K562 (cell line): ENCODE data around the gene CALHM3. TPM values are rescaled to one million over a fixed set of nuclear protein-coding genes. Genes with fewer than 3 reads are reported as not detected.

Experiments used
- ADNP ChIP-seq: fragments of 200-800 bp; sonication (Bioruptor generic); IDR thresholded peaks from 2 replicates; pipeline ENCODE4 v1.6.1; 2016; ENCODE audit warnings: missing genetic modification characterization, missing compliant biosample characterization
- ATF1 ChIP-seq, 2 experiments: fragments of 450-650 bp in 1 of 2; IDR thresholded peaks; 2 replicates each; pipeline ENCODE4 v1.6.1; 2016; ENCODE audit warnings: missing compliant biosample characterization in 1 of 2, missing genetic modification characterization in 1 of 2
- CBFB ChIP-seq: sonication (generic); formaldehyde crosslinking; IDR thresholded peaks from 2 replicates; pipeline ENCODE4 v1.4.0; 2020; ENCODE audit warnings: mild to moderate bottlenecking, missing genetic modification reagents
- CREM ChIP-seq: IDR thresholded peaks from 2 replicates; pipeline ENCODE4 v1.6.1; 2014; ENCODE audit warnings: antibody characterized with exemption, low read depth
- DMBX1 ChIP-seq: fragments of 250-450 bp; sonication (Bioruptor Pico); IDR thresholded peaks from 2 replicates; pipeline ENCODE4 v1.8.0; 2022; ENCODE audit warnings: inconsistent platforms, mild to moderate bottlenecking, moderate library complexity, borderline replicate concordance
- FOXJ2 ChIP-seq: fragments of 200-800 bp; sonication (Bioruptor generic); IDR thresholded peaks from 2 replicates; pipeline ENCODE4 v1.6.1; 2016; ENCODE audit warnings: missing genetic modification characterization, missing compliant biosample characterization
- FUS ChIP-seq: fragments of 200-400 bp; formaldehyde crosslinking; optimal IDR thresholded peaks from 2 replicates; pipeline ENCODE3; 2017; ENCODE audit warnings: low read depth, low read length
- HDAC3 ChIP-seq: fragments of 450-650 bp; IDR thresholded peaks from 2 replicates; pipeline ENCODE4 v1.6.1; 2018; ENCODE audit warnings: borderline replicate concordance, mild to moderate bottlenecking, moderate library complexity; ENCODE audit not compliant: partially characterized antibody
- HDAC8 ChIP-seq: fragments of 450-650 bp; IDR thresholded peaks from 2 replicates; pipeline ENCODE4 v1.6.1; 2016; ENCODE audit warnings: mild to moderate bottlenecking, missing genetic modification characterization, moderate library complexity, missing compliant biosample characterization
- HEY1 ChIP-seq: fragments of 250-450 bp; sonication (Bioruptor Pico); IDR thresholded peaks from 2 replicates; pipeline ENCODE4 v1.5.0; 2020; ENCODE audit warnings: mild to moderate bottlenecking, moderate library complexity, borderline replicate concordance
- HMG20A ChIP-seq: fragments of 450-650 bp; formaldehyde crosslinking; conservative IDR thresholded peaks from 2 replicates; pipeline ENCODE4 v1.4.0; 2020; ENCODE audit warnings: mild to moderate bottlenecking, mixed read lengths
- HNRNPL ChIP-seq: fragments of 200-400 bp; formaldehyde crosslinking; IDR thresholded peaks from 2 replicates; pipeline ENCODE4 v1.6.1; 2017; ENCODE audit warnings: low read depth, mild to moderate bottlenecking, low read length
- HSF4 ChIP-seq: fragments of 250-450 bp; sonication (Bioruptor Pico); IDR thresholded peaks from 2 replicates; pipeline ENCODE4 v2.1.2; 2022; ENCODE audit warnings: mild to moderate bottlenecking, moderate library complexity, borderline replicate concordance
- MEF2A ChIP-seq: IDR thresholded peaks from 2 replicates; pipeline ENCODE4 v1.6.1; 2011; ENCODE audit warnings: low read depth, mild to moderate bottlenecking, low read length, moderate library complexity; ENCODE audit not compliant: control insufficient read depth
- NCOA2 ChIP-seq, 2 experiments: fragments of 450-650 bp; IDR thresholded peaks; 2 replicates each; pipeline ENCODE4 v1.6.1; 2018; ENCODE audit warnings: mild to moderate bottlenecking in 2 of 2, moderate library complexity in 1 of 2; ENCODE audit not compliant: partially characterized antibody in 2 of 2
- NCOA6 ChIP-seq: fragments of 450-650 bp; IDR thresholded peaks from 2 replicates; pipeline ENCODE4 v1.6.1; 2017; ENCODE audit warnings: mild to moderate bottlenecking
- NEUROD1 ChIP-seq: fragments of 150-350 bp; IDR thresholded peaks from 2 replicates; pipeline ENCODE4 v1.6.1; 2014; ENCODE audit warnings: borderline replicate concordance, low read length, low read depth; ENCODE audit not compliant: partially characterized antibody
- SAFB ChIP-seq: fragments of 200-400 bp; formaldehyde crosslinking; IDR thresholded peaks from 2 replicates; pipeline ENCODE4 v1.6.1; 2017; ENCODE audit warnings: low read depth, low read length, borderline replicate concordance
- SPI1 ChIP-seq: IDR thresholded peaks from 2 replicates; pipeline ENCODE4 v1.6.1; 2011; ENCODE audit warnings: low read depth, low read length, control low read depth, borderline replicate concordance
- TARDBP ChIP-seq: fragments of 450-650 bp; IDR thresholded peaks from 2 replicates; pipeline ENCODE4 v1.6.1; 2016
- TEAD2 ChIP-seq: fragments of 450-650 bp; IDR thresholded peaks from 2 replicates; pipeline ENCODE4 v1.6.1; 2016; ENCODE audit warnings: missing genetic modification characterization, control low read depth, missing compliant biosample characterization
- TRIM28 ChIP-seq: fragments of 450-650 bp; IDR thresholded peaks from 2 replicates; pipeline ENCODE4 v1.6.1; 2017
- XRCC3 ChIP-seq: fragments of 450-650 bp; IDR thresholded peaks from 2 replicates; pipeline ENCODE4 v1.6.1; 2017; ENCODE audit warnings: mild to moderate bottlenecking, moderate library complexity
- ZFP36 ChIP-seq: fragments of 150-350 bp; IDR thresholded peaks from 2 replicates; pipeline ENCODE4 v1.6.1; 2018; ENCODE audit warnings: low read length, low read depth; ENCODE audit not compliant: partially characterized antibody
- ZNF518B ChIP-seq: fragments of 250-450 bp; sonication (Bioruptor Pico); IDR thresholded peaks from 2 replicates; pipeline ENCODE4 v1.5.0; 2021; ENCODE audit warnings: mild to moderate bottlenecking, moderate library complexity
- ZNF589 ChIP-seq: fragments of 200-800 bp; sonication (Bioruptor generic); IDR thresholded peaks from 2 replicates; pipeline ENCODE4 v1.6.1; 2016; ENCODE audit warnings: low read depth, missing genetic modification characterization, missing compliant biosample characterization
- ZNF75A ChIP-seq: fragments of 450-650 bp; formaldehyde crosslinking; IDR thresholded peaks from 2 replicates; pipeline ENCODE4 v1.4.0; 2020; ENCODE audit warnings: mild to moderate bottlenecking
- ZNF77 ChIP-seq: fragments of 250-450 bp; sonication (Bioruptor Pico); IDR thresholded peaks from 2 replicates; pipeline ENCODE4 v1.5.0; 2020
- polyA plus RNA-seq, 8 experiments: library from polyadenylated mRNA; depleted of rRNA in 4 of 8; stranded (reverse) in 5 of 8; unstranded in 3 of 8; fragments of >200 nt; fragmentation: Nextera tagmentation in 2 of 8; fragmentation: Illumina TruSeq in 1 of 8; extraction: Ambion mirVana in 2 of 8; extraction: Trizol in 1 of 8; gene quantifications; 2 replicates each; pipeline versions ENCODE4 v1.2.1 to v1.2.3, GENCODE V29; 2011 to 2014; ENCODE audit warnings: inconsistent platforms in 1 of 8, missing spikeins in 1 of 8
- total RNA-seq, 7 experiments: library from RNA; depleted of rRNA in 6 of 7; stranded (reverse); fragments of >200 nt in 6 of 7; fragmentation: Illumina TruSeq in 2 of 7; extraction: Trizol in 2 of 7; gene quantifications; 2 replicates each; pipeline versions ENCODE4 v1.2.1 to v1.2.3, GENCODE V29; 2011 to 2021; ENCODE audit warnings: low replicate concordance in 1 of 7
- TF ChIP-seq, protein P1 (sequence below): sonication (generic); formaldehyde crosslinking; IDR thresholded peaks from 2 replicates; pipeline ENCODE4 v1.9.0; 2022; ENCODE audit warnings: mild to moderate bottlenecking, missing genetic modification reagents

Gene CALHM3
- total and polyA plus RNA-seq, 9 of the 15 experiments (the other 6 are each of a cell fraction or from before 2014, with no cell fraction given) = not detected

- no peak for TF ChIP-seq TARDBP
- TF ChIP-seq ZNF77 (CRISPR knock-in tag) = no peak
- TF ChIP-seq HDAC3 = peak; percentile 82
- TF ChIP-seq HSF4 = no peak
- TF ChIP-seq XRCC3 = no peak
- TF ChIP-seq CREM = peak; percentile 67
- no peak for TF ChIP-seq TEAD2 (tag)
- TF ChIP-seq, protein P1, sequence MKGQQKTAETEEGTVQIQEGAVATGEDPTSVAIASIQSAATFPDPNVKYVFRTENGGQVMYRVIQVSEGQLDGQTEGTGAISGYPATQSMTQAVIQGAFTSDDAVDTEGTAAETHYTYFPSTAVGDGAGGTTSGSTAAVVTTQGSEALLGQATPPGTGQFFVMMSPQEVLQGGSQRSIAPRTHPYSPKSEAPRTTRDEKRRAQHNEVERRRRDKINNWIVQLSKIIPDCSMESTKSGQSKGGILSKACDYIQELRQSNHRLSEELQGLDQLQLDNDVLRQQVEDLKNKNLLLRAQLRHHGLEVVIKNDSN = no peak
- TF ChIP-seq ATF1 (CRISPR knock-in tag; IDR thresholded peaks at IDR 0.05) = no peak
- TF ChIP-seq ATF1 (tag; IDR thresholded peaks at IDR 0.05) = 0 out of 2 replicates have a peak, but pooled peaks have one; percentile 12
- no peak for TF ChIP-seq TRIM28
- TF ChIP-seq HMG20A = no peak
- no peak for TF ChIP-seq DMBX1 (CRISPR knock-in tag)
- no peak for TF ChIP-seq FOXJ2 (tag)
- no peak for TF ChIP-seq ADNP
- TF ChIP-seq ZNF75A (CRISPR knock-in tag) = no peak
- no peak for TF ChIP-seq HEY1 (CRISPR knock-in tag)
- no peak for TF ChIP-seq MEF2A
- TF ChIP-seq CBFB = peak; percentile 80; the same call in 1 of the 2 replicates
- no peak for TF ChIP-seq SAFB
- no peak for TF ChIP-seq NCOA2 (IDR thresholded peaks at IDR 0.05; ENCODE audit: partially characterized antibody in 2 of 2)
- TF ChIP-seq FUS = no peak
- TF ChIP-seq SPI1 = no peak
- TF ChIP-seq HNRNPL = no peak
- no peak for TF ChIP-seq NCOA6
- no peak for TF ChIP-seq HDAC8
- TF ChIP-seq NEUROD1 = peak; percentile 36
- TF ChIP-seq ZNF518B (CRISPR knock-in tag) = no peak
- no peak for TF ChIP-seq ZNF589 (CRISPR knock-in tag)
- no peak for TF ChIP-seq ZFP36
Measured at GRCh38 chr10:103504181-103504783, 25.2 kb upstream of the CALHM3 start (continued).
